SH-SY5Y (cell line): ENCODE data around the gene MRPL49.

Experiments used
- GATA2 ChIP-seq: IDR thresholded peaks from 2 replicates; pipeline ENCODE4 v1.6.1; 2011; ENCODE audit warnings: mild to moderate bottlenecking, low read depth, low read length
- GATA3 ChIP-seq: IDR thresholded peaks from 2 replicates; pipeline ENCODE4 v1.6.1; 2011; ENCODE audit warnings: low read depth, mild to moderate bottlenecking, low read length, moderate library complexity

DNA sequence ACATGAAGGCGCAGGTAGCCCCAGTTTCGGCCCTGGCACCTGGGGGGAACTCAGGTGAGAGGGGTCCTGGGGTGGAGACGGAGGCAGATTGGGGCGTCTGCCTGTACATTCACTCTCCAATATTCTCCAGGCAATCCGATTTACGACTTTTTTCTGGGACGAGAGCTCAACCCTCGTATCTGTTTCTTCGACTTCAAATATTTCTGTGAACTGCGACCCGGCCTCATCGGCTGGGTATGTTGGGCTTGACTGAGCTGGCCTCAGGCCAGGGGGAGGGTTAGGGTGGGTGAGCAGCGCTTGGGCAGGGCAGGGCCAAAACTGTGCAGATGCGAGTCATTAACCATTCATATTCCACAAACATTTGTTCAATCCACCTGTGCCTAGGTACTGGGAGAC lies 8.8 kb upstream of the MRPL49 start:
- TF ChIP-seq GATA2 (no peak), GATA3 (no peak)
